Thyroid gland (tissue), 4 donors: Measurements from ENCODE around the gene PRSS27. TPM values are rescaled to one million over a fixed set of nuclear protein-coding genes. Genes with fewer than 3 reads are reported as not detected.

Experiments used
- DNase-seq, 2 donors: peaks; one replicate each; pipeline ENCODE4 v3.0.0-alpha.2; 2019
- H3K27ac ChIP-seq, 3 donors: fragments of 200-600 bp; sonication (generic); 1 replicate in 2 of 3; 2 replicates in 1 of 3; pipeline ENCODE4 v1.5.1; 2016 to 2019; ENCODE audit warnings: mild to moderate bottlenecking in 1 of 3, moderate library complexity in 1 of 3
- H3K27me3 ChIP-seq: fragments of 200-600 bp; sonication (generic); one replicate; pipeline ENCODE4 v1.5.1; 2019
- H3K36me3 ChIP-seq, 2 donors: fragments of 200-600 bp; sonication (generic); one replicate each; pipeline ENCODE4 v1.5.1; 2016 to 2019
- H3K4me1 ChIP-seq, 2 donors: fragments of 200-600 bp; sonication (generic); one replicate each; pipeline ENCODE4 v1.5.1; 2017 to 2019
- H3K4me3 ChIP-seq, 3 donors: fragments of 200-600 bp; sonication (generic); replicated peaks in 1 of 3; 1 replicate in 2 of 3; 2 replicates in 1 of 3; pipeline ENCODE4 v1.5.1; 2016; ENCODE audit warnings: mild to moderate bottlenecking in 1 of 3
- H3K9me3 ChIP-seq: fragments of 200-600 bp; sonication (generic); one replicate; pipeline ENCODE4 v1.5.1; 2017
- POLR2A ChIP-seq, 2 donors: fragments of 450-650 bp; IDR thresholded peaks; one replicate each; pipeline ENCODE4 v1.6.1; 2017; ENCODE audit warnings: antibody characterized with exemption in 2 of 2, mild to moderate bottlenecking in 2 of 2, moderate library complexity in 1 of 2
- WGBS, 2 donors: methylation state at CpG; one replicate each; pipeline ENCODE4 v1.1.5; 2017; 5-methylcytosine and 5-hydroxymethylcytosine counted together
- intact Hi-C: fragments of 100-400 bp; cut with DNase I; formaldehyde crosslinking; loops from one replicate; pipeline ENCODE4 v1.15.1; 2023
- total RNA-seq, 4 donors: library from RNA; depleted of rRNA; stranded (reverse); fragments of >200 nt; gene quantifications; one replicate each; pipeline ENCODE4 v1.2.3, GENCODE V29; 2016
- TF ChIP-seq, protein P1 (sequence below), 6 experiments: fragments of 200-600 bp in 3 of 6; fragments of 450-650 bp in 3 of 6; sonication (generic) in 3 of 6; IDR thresholded peaks; one replicate each; pipeline ENCODE4 v1.5.1; 2016 to 2019; ENCODE audit warnings: antibody characterized with exemption in 6 of 6, mild to moderate bottlenecking in 2 of 6, inconsistent platforms in 1 of 6, moderate library complexity in 1 of 6

Gene PRSS27
- total RNA-seq, 4 donors from 2014 or later: 1.1 to 1.5 (median 1.1) TPM; not detected in 1

- intact Hi-C loops: loop anchor here (5.0 kb wide), 1 partner anchor 33 kb away; the partner anchor contains the start of gene KCTD5
- no peaks in the 10 kb centered on the region for H3K27me3 ChIP-seq
- no peak for TF ChIP-seq POLR2A (IDR thresholded peaks at IDR 0.05)
- TF ChIP-seq, protein P1, sequence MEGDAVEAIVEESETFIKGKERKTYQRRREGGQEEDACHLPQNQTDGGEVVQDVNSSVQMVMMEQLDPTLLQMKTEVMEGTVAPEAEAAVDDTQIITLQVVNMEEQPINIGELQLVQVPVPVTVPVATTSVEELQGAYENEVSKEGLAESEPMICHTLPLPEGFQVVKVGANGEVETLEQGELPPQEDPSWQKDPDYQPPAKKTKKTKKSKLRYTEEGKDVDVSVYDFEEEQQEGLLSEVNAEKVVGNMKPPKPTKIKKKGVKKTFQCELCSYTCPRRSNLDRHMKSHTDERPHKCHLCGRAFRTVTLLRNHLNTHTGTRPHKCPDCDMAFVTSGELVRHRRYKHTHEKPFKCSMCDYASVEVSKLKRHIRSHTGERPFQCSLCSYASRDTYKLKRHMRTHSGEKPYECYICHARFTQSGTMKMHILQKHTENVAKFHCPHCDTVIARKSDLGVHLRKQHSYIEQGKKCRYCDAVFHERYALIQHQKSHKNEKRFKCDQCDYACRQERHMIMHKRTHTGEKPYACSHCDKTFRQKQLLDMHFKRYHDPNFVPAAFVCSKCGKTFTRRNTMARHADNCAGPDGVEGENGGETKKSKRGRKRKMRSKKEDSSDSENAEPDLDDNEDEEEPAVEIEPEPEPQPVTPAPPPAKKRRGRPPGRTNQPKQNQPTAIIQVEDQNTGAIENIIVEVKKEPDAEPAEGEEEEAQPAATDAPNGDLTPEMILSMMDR (IDR thresholded peaks at IDR 0.05): no peak
- no peak overlapping the region for H3K4me3 ChIP-seq
- no peak overlapping the region for H3K27ac ChIP-seq
- H3K36me3 ChIP-seq: no peaks in the 10 kb centered on the region
- H3K9me3 ChIP-seq: no peaks in the 10 kb centered on the region
- H3K4me1 ChIP-seq: peaks cover 0 to 18% of the 10 kb centered on the region in 2 donors
- WGBS, 2 donors: 25 to 30% methylated on average over 9 of the region's 9 CpGs
- no peak for DNase-seq
Observed at GRCh38 chr16:2715064-2715463, 5.0 kb downstream of the PRSS27 start.

GRCh38 chr16:2713985-2714774, 5.8 kb downstream of the PRSS27 start:
- Histone ChIP-seq H3K9me3 (no peaks in the 10 kb centered on the region), H3K27ac (no peak overlapping the region), H3K36me3 (no peaks in the 10 kb centered on the region), H3K4me1 (peaks cover 0 to 9% of the 10 kb centered on the region in 2 donors), H3K27me3 (no peaks in the 10 kb centered on the region), H3K4me3 (no peak overlapping the region)
- DNase-seq: no peak
- intact Hi-C loops: no loop called here
- TF ChIP-seq POLR2A (IDR thresholded peaks at IDR 0.05): no peak
- TF ChIP-seq, protein P1 (IDR thresholded peaks at IDR 0.05): no peak
- 84 to 85% methylated on average over 24 of the region's 28 CpGs for WGBS, 2 donors

DNA sequence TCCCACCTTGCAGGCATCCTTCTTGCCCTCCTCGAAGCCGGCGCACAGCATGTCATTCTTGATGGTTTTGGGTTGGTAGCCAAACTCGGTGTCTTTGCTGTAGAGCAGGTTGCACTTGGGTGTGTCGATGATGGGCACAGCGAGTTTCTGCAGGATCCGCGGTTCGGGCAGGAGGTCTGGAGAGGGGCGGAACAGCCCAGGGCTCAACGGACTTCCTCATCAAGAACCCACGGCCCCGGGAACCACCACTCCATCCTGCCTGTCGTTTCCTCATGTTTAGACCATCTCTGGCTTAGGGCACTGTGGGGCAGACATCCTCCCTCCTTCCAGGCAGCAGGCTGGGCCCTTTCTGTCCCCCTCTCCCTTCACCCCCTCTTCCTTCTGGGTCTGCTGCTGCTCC, 6.5 kb downstream of the PRSS27 start:
- no peak overlapping the region for H3K27ac ChIP-seq
- peaks cover 0 to 6% of the 10 kb centered on the region in 2 donors for H3K4me1 ChIP-seq
- H3K9me3 ChIP-seq: no peaks in the 10 kb centered on the region
- H3K4me3 ChIP-seq: no peak overlapping the region
- DNase-seq: no peak
- peaks cover under 1 to 2% of the 10 kb centered on the region in 2 donors for H3K36me3 ChIP-seq
- intact Hi-C loops: no loop called here
- 81 to 85% methylated on average over 7 to 14 of the region's 14 CpGs for WGBS, 2 donors
- TF ChIP-seq, protein P1 (IDR thresholded peaks at IDR 0.05): no peak
- no peak for TF ChIP-seq POLR2A (IDR thresholded peaks at IDR 0.05)
- H3K27me3 ChIP-seq: no peaks in the 10 kb centered on the region

DNA sequence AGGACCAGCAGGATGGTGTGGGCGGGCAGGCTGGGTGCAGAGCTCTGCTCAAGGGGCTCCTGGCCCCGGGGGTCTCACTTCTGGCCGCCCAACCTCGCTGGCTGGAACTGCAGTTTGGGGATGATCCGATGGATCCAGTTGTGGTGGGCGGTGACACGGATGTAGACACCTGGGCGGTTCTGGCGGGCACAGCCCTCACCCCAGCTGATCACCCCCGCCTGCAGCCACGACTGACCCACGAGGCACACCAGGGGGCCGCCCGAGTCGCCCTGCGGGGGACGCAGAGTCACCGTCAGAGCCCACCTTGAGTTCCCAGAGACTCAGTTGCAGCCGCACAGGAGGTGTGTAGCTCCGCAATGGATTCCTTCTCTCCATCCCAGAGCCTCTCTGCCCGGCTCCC, 7.5 kb downstream of the PRSS27 start:
- WGBS, 2 donors: 77 to 80% methylated on average over 21 of the region's 21 CpGs
- DNase-seq: no peak
- Histone ChIP-seq H3K4me3 (no peak overlapping the region), H3K27me3 (no peaks in the 10 kb centered on the region), H3K4me1 (peaks cover 0 to 6% of the 10 kb centered on the region in 2 donors), H3K36me3 (peaks cover 11% of the 10 kb centered on the region in 2 donors), H3K9me3 (no peaks in the 10 kb centered on the region), H3K27ac (no peak overlapping the region)
- intact Hi-C loops: no loop called here
- TF ChIP-seq, protein P1 (IDR thresholded peaks at IDR 0.05): no peak
- no peak for TF ChIP-seq POLR2A (IDR thresholded peaks at IDR 0.05)

- intact Hi-C loops: no loop called here
- 75 to 82% methylated on average over 8 to 9 of the region's 14 CpGs for WGBS, 2 donors
Observed at GRCh38 chr16:2712063-2712441, 8.0 kb downstream of the PRSS27 start.

More at GRCh38 chr16:2712063-2712441, 8.0 kb downstream of the PRSS27 start:
- DNase-seq: no peak
- Histone ChIP-seq H3K4me3 (no peak overlapping the region), H3K9me3 (no peaks in the 10 kb centered on the region), H3K27me3 (no peaks in the 10 kb centered on the region), H3K27ac (no peak overlapping the region), H3K36me3 (peaks cover 16% of the 10 kb centered on the region in 2 donors), H3K4me1 (peaks cover 0 to 6% of the 10 kb centered on the region in 2 donors)
- TF ChIP-seq POLR2A (IDR thresholded peaks at IDR 0.05): no peak
- TF ChIP-seq, protein P1 (IDR thresholded peaks at IDR 0.05): no peak
